ENCODE data around the gene POLR1E.

Gene POLR1E

GRCh38 chr9:37485389-37486255 lies at the start of gene POLR1E:
POLR1E (plus strand) TSS chr9:37485948; CDS start chr9:37486048, 100 bp downstream.
- DNase-seq (ENCODE audit: insufficient read length, low spot score), result peak; percentile 98
- peak; percentile 91 for FAIRE-seq

- DNase-seq (ENCODE audit: insufficient read length, low spot score) (no peak), FAIRE-seq (no peak)
These were observed 49.2 kb upstream of the POLR1E start for GRCh38 chr9:37436540-37436939.

GRCh38 chr9:37437010-37437409 lies 48.7 kb upstream of the POLR1E start:
- DNase-seq (ENCODE audit: insufficient read length, low spot score) (no peak), FAIRE-seq (no peak)

GRCh38 chr9:37437621-37438020 lies 48.1 kb upstream of the POLR1E start:
- no peak for DNase-seq (ENCODE audit: insufficient read length, low spot score)
- FAIRE-seq, result no peak

- no peak for DNase-seq (ENCODE audit: insufficient read length, low spot score)
- no peak for FAIRE-seq
These were observed 47.4 kb upstream of the POLR1E start for GRCh38 chr9:37438359-37438758.

GRCh38 chr9:37441776-37442370 lies 43.9 kb upstream of the POLR1E start:
- DNase-seq (ENCODE audit: insufficient read length, low spot score), result no peak
- FAIRE-seq, result no peak

GRCh38 chr9:37442556-37442955 lies 43.2 kb upstream of the POLR1E start:
- FAIRE-seq (no peak), DNase-seq (ENCODE audit: insufficient read length, low spot score) (no peak)

GRCh38 chr9:37443566-37443965 lies 42.2 kb upstream of the POLR1E start:
- FAIRE-seq (no peak), DNase-seq (ENCODE audit: insufficient read length, low spot score) (no peak)

GRCh38 chr9:37444890-37445289 lies 40.9 kb upstream of the POLR1E start:
- no peak for FAIRE-seq
- no peak for DNase-seq (ENCODE audit: insufficient read length, low spot score)

GRCh38 chr9:37445832-37446231 lies 39.9 kb upstream of the POLR1E start:
- FAIRE-seq (no peak), DNase-seq (ENCODE audit: insufficient read length, low spot score) (no peak)

- DNase-seq (ENCODE audit: insufficient read length, low spot score) (no peak), FAIRE-seq (no peak)
These were observed 39.3 kb upstream of the POLR1E start for GRCh38 chr9:37446401-37446800.

GRCh38 chr9:37447111-37447510 lies 38.6 kb upstream of the POLR1E start:
- no peak for DNase-seq (ENCODE audit: insufficient read length, low spot score)
- no peak for FAIRE-seq

GRCh38 chr9:37449862-37450632 lies 35.7 kb upstream of the POLR1E start:
- DNase-seq (ENCODE audit: insufficient read length, low spot score) (no peak), FAIRE-seq (no peak)

GRCh38 chr9:37451628-37452027 lies 34.1 kb upstream of the POLR1E start:
- no peak for FAIRE-seq
- no peak for DNase-seq (ENCODE audit: insufficient read length, low spot score)

GRCh38 chr9:37452611-37453010 lies 33.1 kb upstream of the POLR1E start:
- no peak for FAIRE-seq

GRCh38 chr9:37453827-37454226 lies 31.9 kb upstream of the POLR1E start:
- FAIRE-seq (no peak), DNase-seq (ENCODE audit: insufficient read length, low spot score) (no peak)

More at GRCh38 chr9:37452611-37453010, 33.1 kb upstream of the POLR1E start:
- DNase-seq (ENCODE audit: insufficient read length, low spot score), result no peak

- no peak for DNase-seq (ENCODE audit: insufficient read length, low spot score)
- FAIRE-seq, result no peak
These were observed 31.5 kb upstream of the POLR1E start for GRCh38 chr9:37454238-37454637.

- DNase-seq (ENCODE audit: insufficient read length, low spot score) (no peak), FAIRE-seq (no peak)
These were observed 29.7 kb upstream of the POLR1E start for GRCh38 chr9:37455884-37456647.

- no peak for DNase-seq (ENCODE audit: insufficient read length, low spot score)
- FAIRE-seq, result no peak
These were observed 28.9 kb upstream of the POLR1E start for GRCh38 chr9:37456817-37457216.

- DNase-seq (ENCODE audit: insufficient read length, low spot score), result no peak
- no peak for FAIRE-seq
These were observed 21.7 kb upstream of the POLR1E start for GRCh38 chr9:37464006-37464405.

All from HTR-8/SVneo (cell line).